Fibroblast of lung (primary cell): ENCODE measurements around the gene PSTPIP2.

Experiments used
- EZH2 ChIP-seq: IDR thresholded peaks from 2 replicates; pipeline ENCODE4 v1.5.1; 2012; ENCODE audit warnings: low read length, control low read depth, mild to moderate bottlenecking; ENCODE audit errors: missing control alignments
- TF ChIP-seq, protein P1 (sequence below), 2 donors: IDR thresholded peaks in 1 of 2; conservative IDR thresholded peaks in 1 of 2; 1 replicate in 1 of 2; 2 replicates in 1 of 2; pipeline ENCODE4 v1.5.1; 2011 to 2012; ENCODE audit warnings: low read length in 2 of 2, control low read depth in 1 of 2, inconsistent platforms in 1 of 2, low read depth in 1 of 2, mild to moderate bottlenecking in 1 of 2

DNA sequence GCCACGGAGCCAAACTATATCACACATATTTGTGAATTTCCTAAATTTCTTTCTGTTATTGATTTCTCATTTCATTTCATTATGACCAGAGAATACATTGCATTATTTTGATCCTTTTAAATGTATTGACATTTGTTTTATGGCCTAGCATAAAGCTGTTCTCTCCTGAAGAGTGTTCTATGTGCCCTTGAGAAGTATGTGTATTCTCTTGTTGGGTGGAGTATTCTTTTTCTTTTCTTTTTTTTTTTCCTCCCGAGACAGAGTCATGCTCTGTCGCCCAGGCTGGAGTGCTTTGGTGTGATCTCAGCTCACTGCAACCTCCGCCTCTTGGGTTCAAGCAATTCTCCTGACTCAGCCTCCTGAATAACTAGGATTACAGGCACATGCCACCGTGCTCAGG is 37.3 kb upstream of the PSTPIP2 start:
- TF ChIP-seq EZH2, result no peak
- TF ChIP-seq, protein P1, sequence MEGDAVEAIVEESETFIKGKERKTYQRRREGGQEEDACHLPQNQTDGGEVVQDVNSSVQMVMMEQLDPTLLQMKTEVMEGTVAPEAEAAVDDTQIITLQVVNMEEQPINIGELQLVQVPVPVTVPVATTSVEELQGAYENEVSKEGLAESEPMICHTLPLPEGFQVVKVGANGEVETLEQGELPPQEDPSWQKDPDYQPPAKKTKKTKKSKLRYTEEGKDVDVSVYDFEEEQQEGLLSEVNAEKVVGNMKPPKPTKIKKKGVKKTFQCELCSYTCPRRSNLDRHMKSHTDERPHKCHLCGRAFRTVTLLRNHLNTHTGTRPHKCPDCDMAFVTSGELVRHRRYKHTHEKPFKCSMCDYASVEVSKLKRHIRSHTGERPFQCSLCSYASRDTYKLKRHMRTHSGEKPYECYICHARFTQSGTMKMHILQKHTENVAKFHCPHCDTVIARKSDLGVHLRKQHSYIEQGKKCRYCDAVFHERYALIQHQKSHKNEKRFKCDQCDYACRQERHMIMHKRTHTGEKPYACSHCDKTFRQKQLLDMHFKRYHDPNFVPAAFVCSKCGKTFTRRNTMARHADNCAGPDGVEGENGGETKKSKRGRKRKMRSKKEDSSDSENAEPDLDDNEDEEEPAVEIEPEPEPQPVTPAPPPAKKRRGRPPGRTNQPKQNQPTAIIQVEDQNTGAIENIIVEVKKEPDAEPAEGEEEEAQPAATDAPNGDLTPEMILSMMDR (conservative IDR thresholded peaks at IDR 0.05 in 1 of 2, IDR thresholded peaks at IDR 0.05 in 1 of 2; ENCODE audit: low read depth in 1 of 2, low read length in 2 of 2), result no peak
